H9 (cell line): Measurements from ENCODE around the gene IFI35. TPM values are rescaled to one million over a fixed set of nuclear protein-coding genes. Genes with fewer than 3 reads are reported as not detected.
A peak's percentile ranks its signal among the peaks of the same experiment; 100 is the strongest.

Experiments used
- DNase-seq: peaks from one replicate; pipeline ENCODE4 v3.0.0-alpha.2; 2017
- H2AFZ ChIP-seq: one replicate; pipeline ENCODE4 v1.6.1; 2013; ENCODE audit warnings: mild to moderate bottlenecking, low read length, control low read depth, moderate library complexity
- H2AK5ac ChIP-seq: 2 replicates; pipeline ENCODE4 v1.6.1; 2013; ENCODE audit warnings: low read length, control low read depth, mixed read lengths; ENCODE audit not compliant: insufficient read length
- H2BK120ac ChIP-seq: one replicate; pipeline ENCODE4 v1.6.1; 2013; ENCODE audit warnings: low read depth, mild to moderate bottlenecking, low read length, control low read depth, inconsistent platforms; ENCODE audit not compliant: poor library complexity, severe bottlenecking
- H2BK12ac ChIP-seq: 2 replicates; pipeline ENCODE4 v1.6.1; 2013; ENCODE audit warnings: low read length, control low read depth, mixed read lengths, low read depth; ENCODE audit not compliant: insufficient read length
- H2BK15ac ChIP-seq: 2 replicates; pipeline ENCODE4 v1.6.1; 2013; ENCODE audit warnings: low read depth, low read length, control low read depth
- H2BK20ac ChIP-seq: one replicate; pipeline ENCODE4 v1.6.1; 2013; ENCODE audit warnings: low read depth, mild to moderate bottlenecking, low read length, control low read depth, inconsistent platforms; ENCODE audit not compliant: poor library complexity, severe bottlenecking
- H2BK5ac ChIP-seq: 2 replicates; pipeline ENCODE4 v1.6.1; 2013; ENCODE audit warnings: low read length, control low read depth, mixed read lengths; ENCODE audit not compliant: insufficient read length
- H3K14ac ChIP-seq: 2 replicates; pipeline ENCODE4 v1.6.1; 2013; ENCODE audit warnings: low read length, control low read depth; ENCODE audit not compliant: insufficient read depth
- H3K18ac ChIP-seq: 2 replicates; pipeline ENCODE4 v1.6.1; 2013; ENCODE audit warnings: low read depth, mild to moderate bottlenecking, mixed read lengths, low read length, control low read depth; ENCODE audit not compliant: insufficient read length
- H3K23ac ChIP-seq: 2 replicates; pipeline ENCODE4 v1.6.1; 2013; ENCODE audit warnings: low read length, control low read depth, mixed read lengths, low read depth; ENCODE audit not compliant: insufficient read length
- H3K23me2 ChIP-seq: 2 replicates; pipeline ENCODE4 v1.6.1; 2013; ENCODE audit warnings: low read depth, mild to moderate bottlenecking, mixed read lengths, low read length, control low read depth; ENCODE audit not compliant: insufficient read length, poor library complexity, severe bottlenecking
- H3K27ac ChIP-seq: 2 replicates; pipeline ENCODE4 v1.5.1; 2013; ENCODE audit warnings: low read length, control low read depth, mixed read lengths, low read depth; ENCODE audit not compliant: insufficient read length
- H3K27me3 ChIP-seq: 2 replicates; pipeline ENCODE4 v1.6.1; 2013; ENCODE audit warnings: low read length, control low read depth, inconsistent platforms; ENCODE audit not compliant: insufficient read depth
- H3K4ac ChIP-seq: 2 replicates; pipeline ENCODE4 v1.6.1; 2013; ENCODE audit warnings: low read depth, mild to moderate bottlenecking, control low read depth, inconsistent platforms, low read length, moderate library complexity
- H3K4me1 ChIP-seq: 2 replicates; pipeline ENCODE4 v1.6.1; 2013; ENCODE audit warnings: low read length, control low read depth, inconsistent platforms; ENCODE audit not compliant: insufficient read depth
- H3K4me2 ChIP-seq: 2 replicates; pipeline ENCODE4 v1.6.1; 2013; ENCODE audit warnings: low read length, control low read depth, mixed read lengths; ENCODE audit not compliant: insufficient read length, insufficient read depth
- H3K56ac ChIP-seq: 2 replicates; pipeline ENCODE4 v1.6.1; 2013; ENCODE audit warnings: low read depth, mild to moderate bottlenecking, mixed read lengths, low read length, control low read depth; ENCODE audit not compliant: insufficient read length
- H3K79me1 ChIP-seq: 2 replicates; pipeline ENCODE4 v1.6.1; 2013; ENCODE audit warnings: low read depth, mild to moderate bottlenecking, moderate library complexity, low read length, control low read depth, inconsistent platforms; ENCODE audit not compliant: insufficient read depth, poor library complexity, severe bottlenecking
- H3K79me2 ChIP-seq: 2 replicates; pipeline ENCODE4 v1.6.1; 2013; ENCODE audit warnings: low read length, control low read depth, inconsistent platforms; ENCODE audit not compliant: insufficient read depth
- H3K9ac ChIP-seq: 2 replicates; pipeline ENCODE4 v1.6.1; 2013; ENCODE audit warnings: low read length, control low read depth, mixed read lengths; ENCODE audit not compliant: insufficient read length; ENCODE audit errors: extremely low read depth
- H3K9me3 ChIP-seq: one replicate; pipeline ENCODE4 v1.6.1; 2013; ENCODE audit warnings: low read depth, low read length, inconsistent platforms; ENCODE audit not compliant: control insufficient read depth
- H3T11ph ChIP-seq: one replicate; pipeline ENCODE4 v1.6.1; 2013; ENCODE audit warnings: mild to moderate bottlenecking, low read length, control low read depth, inconsistent platforms
- H4K20me1 ChIP-seq: one replicate; pipeline ENCODE4 v1.6.1; 2013; ENCODE audit not compliant: control insufficient read depth, insufficient read length, insufficient read depth
- H4K5ac ChIP-seq: 2 replicates; pipeline ENCODE4 v1.6.1; 2013; ENCODE audit warnings: low read depth, mild to moderate bottlenecking, mixed read lengths, low read length, control low read depth; ENCODE audit not compliant: insufficient read length
- H4K8ac ChIP-seq: replicated peaks from 2 replicates; pipeline ENCODE4 v1.6.1; 2013; ENCODE audit warnings: low read length, control low read depth, mixed read lengths, low read depth; ENCODE audit not compliant: insufficient read length
- H4K91ac ChIP-seq: 2 replicates; pipeline ENCODE4 v1.6.1; 2013; ENCODE audit warnings: low read depth, mild to moderate bottlenecking, moderate library complexity, mixed read lengths, low read length, control low read depth; ENCODE audit not compliant: insufficient read length
- H3K27ac Mint-ChIP-seq, 3 experiments: 2 replicates in 2 of 3; 3 replicates in 1 of 3; pipeline ENCODE4 v1.8.0; 2020 to 2021; ENCODE audit warnings: mixed read lengths in 3 of 3, mild to moderate bottlenecking in 1 of 3, moderate library complexity in 1 of 3
- H3K27me3 Mint-ChIP-seq: 2 replicates; pipeline ENCODE4 v1.8.0; 2021; ENCODE audit warnings: low read depth, mild to moderate bottlenecking, moderate library complexity, mixed read lengths
- H3K36me3 Mint-ChIP-seq, 3 experiments: 2 replicates in 2 of 3; 3 replicates in 1 of 3; pipeline ENCODE4 v1.8.0; 2020 to 2021; ENCODE audit warnings: low read depth in 3 of 3, mixed read lengths in 3 of 3; ENCODE audit not compliant: insufficient read depth in 1 of 3
- H3K4me1 Mint-ChIP-seq, 2 experiments: 2 replicates each; pipeline ENCODE4 v1.8.0; 2020; ENCODE audit warnings: mixed read lengths in 2 of 2
- H3K4me3 Mint-ChIP-seq, 2 experiments: 2 replicates in 1 of 2; 3 replicates in 1 of 2; pipeline ENCODE4 v1.8.0; 2020 to 2021; ENCODE audit warnings: mild to moderate bottlenecking in 2 of 2, mixed read lengths in 2 of 2, moderate library complexity in 1 of 2
- H3K9me3 Mint-ChIP-seq, 2 experiments: 2 replicates in 1 of 2; 3 replicates in 1 of 2; pipeline ENCODE4 v1.8.0; 2020; ENCODE audit warnings: mild to moderate bottlenecking in 2 of 2, mixed read lengths in 2 of 2, moderate library complexity in 1 of 2
- WGBS: extraction: QIAGEN DNeasy Blood & Tissue Kit; methylation state at CpG from one replicate; pipeline ENCODE4 v1.1.7; 2013; ENCODE audit warnings: missing lambda C conversion rate, low lambda C conversion rate, mixed read lengths; ENCODE audit not compliant: insufficient read length; ENCODE audit errors: extremely low coverage; 5-methylcytosine and 5-hydroxymethylcytosine counted together
- total RNA-seq: library from RNA; stranded (reverse); gene quantifications from 2 replicates; pipeline ENCODE4 v1.2.1, GENCODE V29; 2021
- TF ChIP-seq, protein P1 (sequence below): fragments of 200-600 bp; sonication (generic); conservative IDR thresholded peaks from 3 replicates; pipeline ENCODE4 v1.8.0; 2021; ENCODE audit warnings: antibody characterized with exemption, mild to moderate bottlenecking

IFI35 gene
- total RNA-seq, 1 experiment from 2014 or later: 4.2 TPM

DNA sequence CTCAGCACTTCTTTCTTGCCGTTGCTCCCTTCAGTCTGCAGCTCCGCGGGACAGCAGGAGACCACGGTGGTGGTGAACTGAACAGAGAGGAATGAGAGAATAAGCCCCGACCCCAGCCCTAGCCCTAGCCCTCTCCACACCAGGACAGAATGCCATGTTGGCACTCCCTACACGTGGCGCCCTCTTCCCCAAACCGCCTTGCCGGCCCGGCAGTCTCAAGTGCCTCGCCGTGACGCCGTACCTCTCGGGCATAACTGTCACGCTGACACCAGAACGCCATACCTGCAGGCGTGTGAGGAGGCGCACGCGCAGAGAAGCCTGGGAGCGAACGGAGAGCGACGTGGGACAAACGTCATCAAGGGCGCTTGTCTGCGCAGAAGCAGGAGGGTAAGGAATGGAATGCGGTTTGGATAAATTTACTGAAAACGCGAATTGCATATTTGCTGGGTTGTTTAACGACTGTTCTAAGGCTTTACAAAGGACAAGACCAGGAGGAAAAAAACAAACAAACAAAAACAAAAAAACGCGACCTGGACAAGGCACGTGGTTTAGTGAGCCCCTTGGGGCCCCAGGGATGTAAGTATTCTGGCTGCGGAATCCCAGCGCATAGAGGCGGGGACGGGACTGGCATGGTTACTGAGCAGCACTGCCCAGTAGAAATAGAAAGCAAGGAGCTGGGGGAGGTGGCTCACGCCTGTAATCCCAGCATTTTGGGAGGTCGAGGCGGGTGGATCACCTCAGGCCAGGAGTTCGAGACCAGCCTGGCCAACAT, 42.2 kb upstream of the IFI35 start, which contains the start of gene AARSD1:
Gene AARSD1, minus strand, starts transcription at position 294 of the 772 bp plus-strand sequence. Its CDS starts 14 bp downstream, at position 280.
- H3K27ac ChIP-seq: no peak within 1 kb of the TSS
- H3K4me2 ChIP-seq: peak within 1 kb of the TSS; percentile 76
- H3K27me3 Mint-ChIP-seq: no peaks in the 10 kb centered on the region
- H3K27me3 ChIP-seq: no peaks in the 10 kb centered on the region
- H2BK5ac ChIP-seq: no peak within 1 kb of the TSS
- no peak within 1 kb of the TSS for H3K4ac ChIP-seq
- H4K20me1 ChIP-seq: no peaks in the 10 kb centered on the region
- H3K9ac ChIP-seq: peak within 1 kb of the TSS; percentile 78
- H2AK5ac ChIP-seq: no peak within 1 kb of the TSS
- TF ChIP-seq, protein P1, sequence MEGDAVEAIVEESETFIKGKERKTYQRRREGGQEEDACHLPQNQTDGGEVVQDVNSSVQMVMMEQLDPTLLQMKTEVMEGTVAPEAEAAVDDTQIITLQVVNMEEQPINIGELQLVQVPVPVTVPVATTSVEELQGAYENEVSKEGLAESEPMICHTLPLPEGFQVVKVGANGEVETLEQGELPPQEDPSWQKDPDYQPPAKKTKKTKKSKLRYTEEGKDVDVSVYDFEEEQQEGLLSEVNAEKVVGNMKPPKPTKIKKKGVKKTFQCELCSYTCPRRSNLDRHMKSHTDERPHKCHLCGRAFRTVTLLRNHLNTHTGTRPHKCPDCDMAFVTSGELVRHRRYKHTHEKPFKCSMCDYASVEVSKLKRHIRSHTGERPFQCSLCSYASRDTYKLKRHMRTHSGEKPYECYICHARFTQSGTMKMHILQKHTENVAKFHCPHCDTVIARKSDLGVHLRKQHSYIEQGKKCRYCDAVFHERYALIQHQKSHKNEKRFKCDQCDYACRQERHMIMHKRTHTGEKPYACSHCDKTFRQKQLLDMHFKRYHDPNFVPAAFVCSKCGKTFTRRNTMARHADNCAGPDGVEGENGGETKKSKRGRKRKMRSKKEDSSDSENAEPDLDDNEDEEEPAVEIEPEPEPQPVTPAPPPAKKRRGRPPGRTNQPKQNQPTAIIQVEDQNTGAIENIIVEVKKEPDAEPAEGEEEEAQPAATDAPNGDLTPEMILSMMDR: no peak
- H3K56ac ChIP-seq: no peak within 1 kb of the TSS
- DNase-seq: peak; percentile 97
- H3K9me3 ChIP-seq: no peaks in the 10 kb centered on the region
- 0 out of 2 replicates have a peak, but pooled peaks cover 2% of the 10 kb centered on the region for H3K79me2 ChIP-seq
- no peak within 1 kb of the TSS for H2BK12ac ChIP-seq
- H2BK15ac ChIP-seq: no peak within 1 kb of the TSS; the same call in 1 of the 2 replicates
- no peak within 1 kb of the TSS for H4K5ac ChIP-seq
- H4K8ac ChIP-seq: no peak within 1 kb of the TSS
- no CpG with 5 or more reads among the region's 43 CpGs for WGBS
- H3K14ac ChIP-seq: peak within 1 kb of the TSS; percentile 55
- H3K23me2 ChIP-seq: peaks cover 5% of the 10 kb centered on the region
- no peaks in the 10 kb centered on the region for H3K79me1 ChIP-seq
- H3K18ac ChIP-seq: peak within 1 kb of the TSS; percentile 6
- H3K4me1 Mint-ChIP-seq: peaks cover 5 to 10% of the 10 kb centered on the region in 2 experiments
- no peak within 1 kb of the TSS for H4K91ac ChIP-seq
- peak within 1 kb of the TSS; percentile 42 for H2AFZ ChIP-seq
- no peaks in the 10 kb centered on the region for H3K4me1 ChIP-seq
- H3K9me3 Mint-ChIP-seq: 0 out of 5 replicates have a peak, but pooled peaks cover 0 to 4% of the 10 kb centered on the region in 2 experiments
- no peak within 1 kb of the TSS for H2BK20ac ChIP-seq
- no peak within 1 kb of the TSS for H2BK120ac ChIP-seq
- H3K23ac ChIP-seq: no peak within 1 kb of the TSS
- peak within 1 kb of the TSS; percentile 94 to 96 for H3K4me3 Mint-ChIP-seq
- peaks cover 16 to 41% (median 37%) of the 10 kb centered on the region in 3 experiments; a peak in 6 of 7 replicates for H3K36me3 Mint-ChIP-seq
- H3T11ph ChIP-seq: no peak within 1 kb of the TSS
- peak within 1 kb of the TSS; percentile 93 to 97 (median 93) for H3K27ac Mint-ChIP-seq
